Measurements from ENCODE around the gene ROR1.

DNA sequence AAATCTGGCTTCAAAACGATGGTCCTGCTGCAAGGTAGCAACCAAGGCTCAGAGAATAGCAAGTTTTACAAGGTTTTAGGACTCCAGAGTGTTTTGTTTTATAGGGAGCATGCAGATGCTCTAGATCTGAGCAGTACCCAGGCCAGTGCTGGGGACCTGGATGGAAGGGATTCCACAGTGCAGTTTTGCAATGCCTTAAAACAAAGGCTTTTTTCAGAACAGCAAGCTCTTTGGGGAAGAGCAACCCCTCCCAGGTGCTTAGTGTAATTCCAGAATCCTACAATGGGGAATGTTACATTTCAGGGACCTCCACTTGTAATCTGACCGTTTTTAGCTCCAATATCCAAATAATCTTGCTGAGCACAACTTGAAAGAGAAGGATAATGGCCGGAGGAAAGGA lies 6.7 kb downstream of the ROR1 start:
- TF ChIP-seq EZH2 (IDR thresholded peaks at IDR 0.05) (no peak), FOXP2 (optimal IDR thresholded peaks at IDR 0.05; ENCODE audit: control extremely low read depth, extremely low read length, insufficient read depth) (no peak), POLR2AphosphoS5 (IDR thresholded peaks at IDR 0.05; ENCODE audit: borderline replicate concordance, low read depth, low read length) (no peak)

All from SK-N-MC (cell line).